A204.1 (cell line): ENCODE results near the gene TSPAN18.

Source experiments
- FAIRE-seq: peaks from 2 replicates; lab custom pipeline; 2012; peaks lifted over from hg19 to GRCh38; lab: Jason Lieb, UNC

Gene TSPAN18

GRCh38 chr11:44778195-44779100 lies 51.7 kb downstream of the TSPAN18 start:
- FAIRE-seq, result no peak

- no peak for FAIRE-seq
These were observed 53.2 kb downstream of the TSPAN18 start for GRCh38 chr11:44779736-44780520.

GRCh38 chr11:44780940-44781631 lies 54.3 kb downstream of the TSPAN18 start:
- no peak for FAIRE-seq

GRCh38 chr11:44781655-44782054 lies 54.9 kb downstream of the TSPAN18 start:
- FAIRE-seq, result no peak

- FAIRE-seq, result no peak
These were observed 55.7 kb downstream of the TSPAN18 start for GRCh38 chr11:44782478-44782877.

- FAIRE-seq, result no peak
These were observed 57.6 kb downstream of the TSPAN18 start for GRCh38 chr11:44784436-44784760.

GRCh38 chr11:44784851-44785250 lies 58.1 kb downstream of the TSPAN18 start:
- no peak for FAIRE-seq

GRCh38 chr11:44785856-44786607 lies 59.3 kb downstream of the TSPAN18 start:
- FAIRE-seq, result no peak

GRCh38 chr11:44787070-44787469 lies 60.3 kb downstream of the TSPAN18 start:
- FAIRE-seq, result no peak

- FAIRE-seq, result no peak
These were observed 61.2 kb downstream of the TSPAN18 start for GRCh38 chr11:44787981-44788380.

- no peak for FAIRE-seq
These were observed 61.9 kb downstream of the TSPAN18 start for GRCh38 chr11:44788536-44789261.

GRCh38 chr11:44789496-44789895 lies 62.7 kb downstream of the TSPAN18 start:
- FAIRE-seq, result no peak

- no peak for FAIRE-seq
These were observed 63.4 kb downstream of the TSPAN18 start for GRCh38 chr11:44790211-44790610.

- no peak for FAIRE-seq
These were observed 64.7 kb downstream of the TSPAN18 start for GRCh38 chr11:44791316-44791925.

- FAIRE-seq, result no peak
These were observed 65.4 kb downstream of the TSPAN18 start for GRCh38 chr11:44792171-44792570.

- FAIRE-seq, result no peak
These were observed 66.8 kb downstream of the TSPAN18 start for GRCh38 chr11:44793350-44794090.

- no peak for FAIRE-seq
These were observed 69.2 kb downstream of the TSPAN18 start for GRCh38 chr11:44795803-44796535.

GRCh38 chr11:44797051-44797450 lies 70.3 kb downstream of the TSPAN18 start:
- FAIRE-seq, result no peak

- FAIRE-seq, result no peak
These were observed 71.3 kb downstream of the TSPAN18 start for GRCh38 chr11:44797886-44798606.
